ENCODE results near the gene IPO13. TPM values are rescaled to one million over a fixed set of nuclear protein-coding genes. Genes with fewer than 3 reads are reported as not detected.

Gene IPO13
- total and polyA plus RNA-seq, 9 donors: 8.6 to 30.3 (median 20.8) TPM

DNA sequence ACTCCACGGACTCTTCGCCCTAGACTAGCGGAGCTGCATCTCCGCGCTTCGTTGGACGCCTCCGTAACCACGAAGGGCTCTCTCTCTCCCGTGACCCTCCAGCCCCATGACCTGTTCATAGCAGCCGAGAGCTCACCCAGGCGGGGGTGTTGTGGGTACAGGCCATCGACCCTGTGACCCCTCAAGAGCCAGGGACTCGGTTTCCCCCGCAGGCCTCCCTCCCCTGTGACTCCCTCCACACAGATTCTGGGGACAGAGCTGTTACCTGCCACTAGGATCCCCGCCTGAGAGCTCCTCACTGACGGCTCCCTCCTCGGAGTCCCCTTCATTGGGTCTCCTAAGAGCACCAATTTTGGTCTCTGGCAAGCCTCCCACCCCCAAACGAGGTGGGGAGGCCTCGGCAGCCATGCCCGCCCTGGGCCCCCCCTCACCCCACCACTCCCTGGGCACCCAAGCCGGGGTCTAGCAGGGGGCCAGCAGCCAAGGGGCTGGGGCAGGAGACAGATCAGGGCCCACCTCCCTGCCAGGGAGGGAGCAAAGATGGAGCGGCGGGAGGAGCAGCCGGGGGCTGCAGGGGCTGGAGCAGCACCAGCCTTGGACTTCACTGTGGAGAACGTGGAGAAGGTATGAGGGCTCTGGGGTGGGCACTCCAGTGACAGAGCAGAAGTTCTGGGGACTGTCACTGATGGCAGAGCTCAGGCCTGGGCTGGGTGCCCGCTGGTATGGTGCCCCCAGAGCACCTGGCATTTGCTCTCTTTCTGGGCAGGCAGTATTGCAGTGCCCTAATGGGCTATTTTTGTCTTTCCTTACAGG is 517 bp downstream of the IPO13 start:
- Histone ChIP-seq H3K27me3 (no peaks in the 10 kb centered on the region), H3K9me3 (no peaks in the 10 kb centered on the region), H3K4me3 (peak overlapping the region; percentile 82), H3K4me1 (ENCODE audit: insufficient read depth) (peaks cover 9% of the 10 kb centered on the region), H3K27ac (peak overlapping the region in 1 of 2 donors; percentile 98), H3K36me3 (no peaks in the 10 kb centered on the region)
- no peak for TF ChIP-seq EP300 (IDR thresholded peaks at IDR 0.05)
- TF ChIP-seq, protein P1, sequence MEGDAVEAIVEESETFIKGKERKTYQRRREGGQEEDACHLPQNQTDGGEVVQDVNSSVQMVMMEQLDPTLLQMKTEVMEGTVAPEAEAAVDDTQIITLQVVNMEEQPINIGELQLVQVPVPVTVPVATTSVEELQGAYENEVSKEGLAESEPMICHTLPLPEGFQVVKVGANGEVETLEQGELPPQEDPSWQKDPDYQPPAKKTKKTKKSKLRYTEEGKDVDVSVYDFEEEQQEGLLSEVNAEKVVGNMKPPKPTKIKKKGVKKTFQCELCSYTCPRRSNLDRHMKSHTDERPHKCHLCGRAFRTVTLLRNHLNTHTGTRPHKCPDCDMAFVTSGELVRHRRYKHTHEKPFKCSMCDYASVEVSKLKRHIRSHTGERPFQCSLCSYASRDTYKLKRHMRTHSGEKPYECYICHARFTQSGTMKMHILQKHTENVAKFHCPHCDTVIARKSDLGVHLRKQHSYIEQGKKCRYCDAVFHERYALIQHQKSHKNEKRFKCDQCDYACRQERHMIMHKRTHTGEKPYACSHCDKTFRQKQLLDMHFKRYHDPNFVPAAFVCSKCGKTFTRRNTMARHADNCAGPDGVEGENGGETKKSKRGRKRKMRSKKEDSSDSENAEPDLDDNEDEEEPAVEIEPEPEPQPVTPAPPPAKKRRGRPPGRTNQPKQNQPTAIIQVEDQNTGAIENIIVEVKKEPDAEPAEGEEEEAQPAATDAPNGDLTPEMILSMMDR (IDR thresholded peaks at IDR 0.05): no peak
- no peak for TF ChIP-seq POLR2A (IDR thresholded peaks at IDR 0.05)
- intact Hi-C loops (cut with DNase I): no loop called here
- WGBS, 3 donors: 2 to 5% (median 3%) methylated on average over 24 to 27 of the region's 27 CpGs
- peak in 4 of 5 donors; percentile 38 to 69 (median 64) for DNase-seq

DNA sequence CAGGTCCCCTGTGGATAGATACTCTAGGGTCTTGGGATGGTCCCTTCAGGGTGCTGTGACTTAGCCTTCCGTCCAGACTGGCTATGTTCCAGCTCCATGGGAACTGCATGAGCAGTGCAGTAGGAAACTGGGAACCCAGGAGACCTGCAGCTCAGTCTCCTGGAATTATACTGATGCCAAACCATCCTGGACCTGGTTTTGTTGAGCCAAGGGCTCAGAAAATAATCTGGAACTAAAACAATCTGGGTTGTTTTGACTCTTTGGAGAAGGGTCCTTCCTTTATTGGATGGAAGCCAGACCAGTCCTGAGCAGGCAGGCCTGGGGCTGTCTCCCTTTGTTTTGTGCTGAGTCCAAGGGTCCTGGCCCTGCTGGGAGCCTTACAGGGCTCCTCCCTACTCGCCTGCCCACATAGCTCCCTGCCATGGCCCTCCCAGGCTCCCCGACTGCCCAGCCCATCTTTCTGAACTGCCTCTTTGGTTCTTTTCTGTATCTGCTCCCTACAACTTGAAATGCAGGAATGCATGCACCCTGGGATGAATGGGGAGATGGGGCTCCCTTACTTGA is 1.2 kb downstream of the IPO13 start:
- WGBS, 3 donors: 0 to 8% (median 5%) methylated on average over 3 of the region's 3 CpGs
- no peak for DNase-seq
- intact Hi-C loops (cut with DNase I): no loop called here
- H3K27me3 ChIP-seq: no peaks in the 10 kb centered on the region
- H3K9me3 ChIP-seq: no peaks in the 10 kb centered on the region
- peaks cover 9% of the 10 kb centered on the region for H3K4me1 ChIP-seq (ENCODE audit: insufficient read depth)
- no peaks in the 10 kb centered on the region for H3K36me3 ChIP-seq
- H3K27ac ChIP-seq: no peak overlapping the region
- peak overlapping the region; percentile 82 for H3K4me3 ChIP-seq
- no peak for TF ChIP-seq EP300 (IDR thresholded peaks at IDR 0.05)
- TF ChIP-seq POLR2A (IDR thresholded peaks at IDR 0.05): no peak
- TF ChIP-seq, protein P1 (IDR thresholded peaks at IDR 0.05): no peak

DNA sequence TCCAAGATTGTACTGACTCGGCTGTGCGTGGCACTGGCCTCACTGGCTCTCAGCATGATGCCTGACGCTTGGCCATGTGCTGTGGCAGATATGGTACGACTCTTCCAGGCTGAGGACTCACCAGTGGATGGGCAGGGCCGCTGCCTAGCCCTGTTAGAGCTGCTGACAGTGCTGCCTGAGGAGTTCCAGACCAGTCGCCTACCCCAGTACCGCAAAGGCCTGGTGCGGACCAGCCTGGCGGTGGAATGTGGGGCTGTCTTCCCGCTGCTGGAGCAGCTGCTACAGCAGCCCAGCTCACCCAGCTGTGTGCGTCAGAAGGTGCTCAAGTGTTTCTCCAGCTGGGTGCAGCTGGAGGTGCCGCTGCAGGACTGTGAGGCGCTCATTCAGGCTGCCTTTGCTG is 2.9 kb downstream of the IPO13 start:
- no peaks in the 10 kb centered on the region for H3K27me3 ChIP-seq
- no peaks in the 10 kb centered on the region for H3K9me3 ChIP-seq
- no peak overlapping the region for H3K27ac ChIP-seq
- H3K4me3 ChIP-seq: no peak overlapping the region
- H3K36me3 ChIP-seq: no peaks in the 10 kb centered on the region
- intact Hi-C loops (cut with DNase I): no loop called here
- no peak for TF ChIP-seq POLR2A (IDR thresholded peaks at IDR 0.05)
- TF ChIP-seq, protein P1 (IDR thresholded peaks at IDR 0.05): no peak
- TF ChIP-seq EP300 (IDR thresholded peaks at IDR 0.05): no peak
- DNase-seq: no peak
- peaks cover 9% of the 10 kb centered on the region for H3K4me1 ChIP-seq (ENCODE audit: insufficient read depth)
- 61 to 84% (median 68%) methylated on average over 12 to 13 of the region's 13 CpGs for WGBS, 3 donors

DNA sequence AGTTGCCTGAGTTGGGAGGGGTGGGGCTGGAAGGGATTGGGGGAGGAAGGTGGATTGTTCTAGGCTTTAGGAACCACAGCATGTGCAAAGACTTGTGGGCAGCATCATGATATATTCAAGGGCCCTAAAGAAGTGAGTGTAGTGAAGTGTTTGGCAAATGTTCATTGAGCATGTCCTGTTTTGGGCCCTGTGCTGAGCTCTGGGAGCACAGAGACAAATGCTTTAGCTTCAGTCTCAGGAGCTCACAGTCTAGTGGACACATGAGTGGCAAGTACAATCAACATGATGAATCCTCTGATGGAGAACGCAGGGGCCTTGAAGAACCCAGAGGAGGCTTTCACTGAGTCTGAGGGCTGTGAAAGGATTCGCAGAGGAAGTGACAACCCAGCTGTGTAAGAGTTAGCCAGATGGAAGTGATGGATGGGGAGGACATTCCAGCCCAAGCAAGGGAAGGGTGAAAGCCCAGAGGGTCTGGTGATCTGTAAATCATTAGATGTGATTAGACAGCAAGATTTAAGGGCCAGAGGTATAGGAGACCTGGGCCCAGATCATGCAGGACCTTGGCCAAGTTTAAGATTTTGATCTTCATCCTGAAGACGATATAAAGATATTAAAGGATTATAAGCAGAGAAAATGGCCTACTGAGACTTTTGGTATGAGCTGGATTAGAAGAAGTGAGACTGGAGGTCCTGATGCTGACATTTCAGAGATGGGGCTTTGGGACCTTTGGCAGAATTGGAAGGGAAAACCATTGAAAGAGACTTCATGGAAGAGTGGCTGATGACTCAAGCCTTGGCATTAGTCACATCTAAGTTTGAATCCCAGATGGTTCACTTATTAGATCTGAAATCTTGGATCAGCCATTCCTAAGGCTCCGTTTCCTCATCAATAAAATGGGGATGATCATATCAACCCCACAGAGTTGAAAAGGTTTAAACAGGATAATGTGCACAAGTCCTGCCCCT is 4.6 kb downstream of the IPO13 start:
- H3K4me1 ChIP-seq (ENCODE audit: insufficient read depth): peaks cover 9% of the 10 kb centered on the region
- no peak overlapping the region for H3K4me3 ChIP-seq
- WGBS, 3 donors: 86 to 90% (median 87%) methylated on average over 4 of the region's 4 CpGs
- no peak for TF ChIP-seq POLR2A (IDR thresholded peaks at IDR 0.05)
- TF ChIP-seq EP300 (IDR thresholded peaks at IDR 0.05): no peak
- TF ChIP-seq, protein P1 (IDR thresholded peaks at IDR 0.05): no peak
- intact Hi-C loops (cut with DNase I): no loop called here
- H3K9me3 ChIP-seq: no peaks in the 10 kb centered on the region
- DNase-seq: no peak
- no peak overlapping the region for H3K27ac ChIP-seq
- H3K36me3 ChIP-seq: no peaks in the 10 kb centered on the region
- H3K27me3 ChIP-seq: no peaks in the 10 kb centered on the region
